Astrocyte of the hippocampus (primary cell): Measurements from ENCODE around the gene AHRR.
"Not testable (repeated sequence)": the region's sequence is repeated elsewhere in the genome, so short reads cannot be mapped to it uniquely, and the experiment has no call there.

Experiments
- DNase-seq: peaks from one replicate; pipeline ENCODE4 v3.0.0; 2011; ENCODE audit warnings: low read depth, low spot score

The AHRR gene

DNA sequence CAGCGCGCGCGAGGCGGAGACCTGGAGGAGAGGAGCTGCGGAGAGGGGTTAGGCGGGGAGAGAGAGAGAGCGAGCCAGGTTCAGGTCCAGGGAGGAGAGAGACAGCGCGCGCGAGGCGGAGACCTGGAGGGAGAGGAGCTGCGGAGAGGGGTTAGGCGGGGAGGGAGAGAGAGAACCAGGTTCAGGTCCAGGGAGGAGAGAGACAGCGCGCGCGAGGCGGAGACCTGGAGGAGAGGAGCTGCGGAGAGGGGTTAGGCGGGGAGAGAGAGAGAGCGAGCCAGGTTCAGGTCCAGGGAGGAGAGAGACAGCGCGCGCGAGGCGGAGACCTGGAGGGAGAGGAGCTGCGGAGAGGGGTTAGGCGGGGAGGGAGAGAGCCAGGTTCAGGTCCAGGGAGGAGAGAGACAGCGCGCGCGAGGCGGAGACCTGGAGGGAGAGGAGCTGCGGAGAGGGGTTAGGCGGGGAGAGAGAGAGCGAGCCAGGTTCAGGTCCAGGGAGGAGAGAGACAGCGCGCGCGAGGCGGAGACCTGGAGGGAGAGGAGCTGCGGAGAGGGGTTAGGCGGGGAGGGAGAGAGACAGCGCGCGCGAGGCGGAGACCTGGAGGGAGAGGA, 152.8 kb downstream of the AHRR start:
- DNase-seq, result peak; percentile 41

DNA sequence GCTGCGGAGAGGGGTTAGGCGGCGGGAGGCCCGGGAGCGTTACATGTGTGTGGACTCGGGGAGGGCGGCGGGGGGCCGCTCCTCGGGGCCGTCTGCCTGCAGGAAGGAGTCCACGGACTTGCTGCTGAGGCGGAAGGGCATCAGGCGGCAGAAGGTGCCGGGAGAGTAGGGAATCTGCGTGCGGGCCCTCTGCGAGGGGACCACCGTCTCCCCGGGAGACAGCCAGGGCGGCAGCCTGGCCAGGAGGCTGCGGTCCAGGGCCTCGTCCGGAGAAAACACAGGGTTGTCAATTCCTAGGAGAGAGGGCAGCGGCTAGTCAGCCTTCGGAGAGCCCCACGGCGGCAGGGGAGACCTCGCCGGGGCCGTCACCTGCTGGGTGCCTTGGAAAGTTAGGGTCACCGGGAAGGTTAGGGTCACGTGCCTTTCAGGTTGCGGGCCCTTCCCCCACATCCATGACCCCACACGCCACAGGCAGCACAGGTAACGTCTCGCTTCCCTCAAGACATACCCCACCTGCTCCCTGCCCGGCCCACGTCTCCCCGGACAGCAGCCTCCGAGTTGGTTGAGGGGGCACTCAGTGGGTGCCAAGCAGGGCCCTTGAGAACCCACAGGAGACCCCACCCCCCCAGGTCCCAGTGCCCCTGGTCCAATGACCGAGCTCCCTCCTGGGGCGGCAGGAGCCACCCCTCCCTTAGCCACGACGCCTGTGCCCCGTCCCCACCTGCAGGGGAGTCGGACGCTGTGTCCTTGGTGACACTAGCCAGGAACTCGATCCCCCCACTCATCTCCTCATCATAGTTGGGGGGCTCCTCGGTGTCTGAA, 153.5 kb downstream of the AHRR start:
- peak; percentile 42 for DNase-seq

DNA sequence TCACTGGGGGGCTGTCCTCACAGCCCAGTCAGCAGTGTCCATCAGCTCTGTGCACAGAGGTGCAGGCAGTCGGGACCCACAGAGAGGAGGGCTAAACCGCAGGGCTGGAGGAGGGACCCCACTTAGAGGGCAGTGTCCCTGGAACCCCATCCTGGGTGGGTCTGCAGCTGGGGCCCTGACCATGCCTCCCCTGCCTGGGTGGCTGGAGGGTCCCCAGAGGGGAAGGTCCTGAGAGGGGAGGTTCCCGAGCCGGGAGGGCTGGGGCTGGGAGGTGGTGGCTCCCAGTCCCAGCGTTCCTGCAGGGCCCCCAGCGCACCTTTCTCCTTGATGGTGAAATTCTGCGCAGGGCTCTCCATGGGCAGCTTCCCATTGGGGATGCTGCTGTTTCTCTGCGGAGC, 154.2 kb downstream of the AHRR start:
- no peak for DNase-seq

DNA sequence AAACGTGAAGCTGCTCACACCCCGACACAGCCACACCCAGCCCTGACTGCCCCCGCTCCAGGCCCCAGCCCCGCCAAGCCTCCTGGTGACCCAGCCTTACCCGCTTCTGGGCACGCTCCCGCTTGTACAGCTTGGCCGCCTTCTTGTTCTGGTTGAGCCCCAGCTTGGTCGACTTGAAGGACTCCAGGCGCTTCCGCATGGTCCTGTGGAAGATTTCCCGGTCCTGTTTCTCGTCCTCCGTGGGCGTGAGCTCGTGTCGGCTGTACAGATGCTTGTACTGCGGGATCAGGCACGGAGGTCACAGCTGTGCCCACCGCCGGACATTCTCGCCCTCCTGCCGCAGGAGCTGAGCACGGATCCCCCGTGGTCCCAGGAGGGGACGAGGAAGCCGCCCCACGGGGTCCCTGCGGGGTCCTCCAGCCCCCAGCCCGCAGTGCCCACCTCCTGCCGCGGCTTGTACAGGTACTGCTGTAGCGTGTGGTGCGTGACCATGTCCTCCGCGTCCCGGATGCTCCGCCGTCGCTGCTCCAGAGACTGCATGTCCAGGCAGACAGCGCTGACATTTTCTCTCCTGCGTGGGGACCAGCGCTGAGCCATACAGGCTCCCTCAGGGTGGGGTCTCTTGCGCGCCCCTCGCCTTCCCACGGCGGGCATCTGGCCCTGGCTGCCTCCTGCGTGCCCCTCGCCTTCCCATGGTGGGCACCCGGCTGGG, 154.7 kb downstream of the AHRR start:
- no peak for DNase-seq

DNA sequence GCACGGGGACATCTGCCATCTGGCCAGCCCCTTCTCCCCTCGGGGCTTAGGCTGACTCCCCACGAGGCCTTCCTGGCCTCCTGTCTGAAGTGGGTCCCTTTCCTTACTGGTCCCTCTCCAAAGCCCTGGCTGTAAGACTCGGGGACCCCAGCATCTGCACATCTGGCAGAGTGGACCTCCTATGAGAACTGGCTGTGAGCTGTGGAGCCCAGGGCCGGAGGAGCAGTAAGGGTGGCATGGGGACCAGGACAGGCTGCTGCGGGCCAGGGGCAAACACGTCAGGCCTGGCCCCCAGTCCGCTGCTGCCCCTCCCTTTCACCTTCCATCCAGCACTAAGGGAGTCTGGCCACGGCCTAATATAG, 155.3 kb downstream of the AHRR start:
- no peak for DNase-seq

DNA sequence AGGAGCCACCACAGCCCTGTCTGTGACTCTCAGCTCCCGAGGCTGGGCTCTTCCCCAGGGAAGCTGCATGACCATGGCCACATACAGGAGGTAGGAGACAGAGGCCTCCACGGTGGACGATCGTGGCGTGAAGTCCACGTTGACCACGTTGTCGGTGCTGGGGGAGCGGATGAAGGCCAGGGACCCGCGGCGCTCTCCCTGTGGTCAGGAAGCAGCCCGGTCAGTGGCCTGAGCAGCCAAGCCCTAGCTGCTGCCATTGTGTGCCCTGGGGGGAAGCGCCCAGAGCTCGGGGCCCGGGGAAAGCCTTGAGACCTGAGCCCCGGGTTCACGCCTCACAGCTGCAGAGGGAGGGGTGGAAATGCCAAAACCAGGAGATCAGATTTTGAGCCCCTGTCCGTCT, 155.7 kb downstream of the AHRR start:
- no peak for DNase-seq

DNA sequence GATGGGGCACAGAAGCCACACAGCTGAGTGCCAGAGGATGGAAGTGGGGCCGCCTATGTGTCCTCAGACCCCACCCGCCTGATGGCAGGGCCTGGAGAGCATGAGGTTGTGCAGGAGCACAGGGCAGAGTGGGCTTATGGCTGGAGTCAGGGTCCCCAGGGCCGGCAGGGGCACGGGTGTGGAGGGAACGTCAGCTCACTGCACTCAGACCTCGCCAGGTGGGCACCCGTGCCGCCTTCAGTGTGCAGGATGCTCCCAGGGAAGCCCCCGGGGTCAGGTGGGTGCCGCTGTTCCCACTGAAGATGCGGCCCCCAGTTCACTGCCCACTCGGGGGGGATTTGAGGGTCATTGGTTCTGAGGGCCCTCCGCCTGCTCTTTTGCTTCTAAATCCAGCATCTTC, 156.4 kb downstream of the AHRR start:
- no peak for DNase-seq

DNA sequence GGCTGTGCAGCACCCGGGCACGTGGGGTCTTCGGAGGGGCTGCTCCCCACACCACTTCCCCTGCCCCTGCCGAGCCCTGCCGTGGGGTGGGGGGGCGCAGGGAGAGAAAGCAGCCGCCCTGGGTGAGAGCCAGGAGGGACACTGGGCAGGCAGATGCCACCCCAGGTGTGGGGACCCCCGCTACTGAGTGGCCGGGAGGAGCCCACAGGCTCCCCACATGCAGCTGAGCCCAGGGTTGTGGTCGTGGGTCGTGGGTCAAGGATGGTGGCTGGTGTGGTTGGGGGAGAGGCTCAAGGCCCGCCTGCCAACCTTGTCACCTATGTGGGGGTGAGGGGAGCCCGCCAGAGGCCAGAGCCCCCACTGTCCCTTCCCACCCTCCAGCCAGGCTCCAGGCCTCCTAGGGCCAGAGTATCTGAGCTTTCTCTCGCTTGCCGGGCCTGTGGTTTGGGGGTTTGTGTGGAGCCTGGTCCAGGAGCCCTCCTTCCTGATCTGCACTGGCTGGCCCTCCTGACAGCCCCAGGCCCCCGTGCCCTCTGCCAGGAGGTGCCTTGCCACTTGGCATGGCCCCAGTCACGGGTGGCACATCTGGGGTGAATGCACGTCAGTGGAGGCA, 157.0 kb downstream of the AHRR start:
- DNase-seq, result no peak

DNA sequence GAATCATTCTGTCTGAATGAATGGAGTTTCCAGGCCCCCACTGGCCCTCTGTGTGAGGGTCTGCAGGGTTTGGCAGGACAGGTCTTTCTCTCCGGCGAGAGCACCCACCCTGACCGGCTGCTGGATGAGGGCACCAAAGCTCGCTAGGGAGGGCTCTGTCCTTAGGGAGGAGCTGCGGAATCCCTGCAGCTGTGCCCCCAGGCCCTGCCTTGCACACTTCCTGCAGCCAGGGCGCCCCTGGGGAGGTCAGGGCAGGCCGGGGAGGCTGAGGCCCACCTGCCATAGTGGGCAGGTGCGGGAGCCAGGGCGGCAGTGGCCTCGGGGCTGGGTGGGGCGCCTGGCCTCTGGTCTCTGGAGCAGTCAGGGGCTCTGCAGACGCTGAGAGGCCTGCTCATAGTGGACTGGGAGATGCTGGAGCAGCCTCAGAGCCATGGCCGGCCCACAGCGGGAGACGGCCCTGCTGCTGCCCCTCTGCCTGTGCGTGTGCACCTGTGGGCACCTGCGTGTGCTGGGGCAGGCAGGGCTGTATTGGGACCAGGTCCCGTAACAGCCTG, 157.5 kb downstream of the AHRR start:
- DNase-seq, result no peak

DNA sequence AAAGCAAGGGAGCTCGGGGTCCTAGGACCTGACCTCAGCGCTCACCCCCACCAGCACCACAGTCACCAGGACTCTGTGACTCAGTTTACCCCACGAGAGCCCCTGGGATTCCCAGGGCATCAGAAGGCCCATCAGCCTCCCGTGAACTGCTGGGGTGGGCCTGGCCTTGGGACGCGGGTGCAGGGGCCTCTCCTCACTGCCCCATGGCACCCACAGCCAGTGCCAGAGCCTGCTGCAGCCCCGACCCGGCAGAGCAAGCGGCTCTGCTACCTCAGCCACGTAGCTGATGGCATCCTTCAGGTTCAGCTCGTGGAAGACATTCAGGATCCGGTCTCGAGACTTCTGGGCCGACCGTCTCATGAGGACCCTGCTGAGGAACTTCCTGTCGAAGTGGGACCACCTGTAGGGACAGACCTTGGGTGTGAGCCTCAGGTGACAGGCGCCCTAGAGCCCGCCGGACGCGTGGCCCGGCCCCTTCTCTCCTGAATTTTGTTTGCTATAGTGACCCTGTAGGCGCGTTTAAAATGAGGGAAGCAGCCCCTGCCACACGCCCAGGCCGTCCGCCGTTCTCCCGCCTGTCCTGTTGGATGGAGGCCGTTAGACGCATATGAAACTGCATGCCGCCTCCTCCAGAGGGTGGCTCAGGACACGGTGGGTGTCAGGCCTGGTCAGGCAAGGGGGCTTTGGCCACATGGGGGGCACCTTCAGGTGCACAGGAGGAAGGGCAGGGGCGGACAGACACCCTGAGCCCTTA, 158.2 kb downstream of the AHRR start:
- no peak for DNase-seq

DNA sequence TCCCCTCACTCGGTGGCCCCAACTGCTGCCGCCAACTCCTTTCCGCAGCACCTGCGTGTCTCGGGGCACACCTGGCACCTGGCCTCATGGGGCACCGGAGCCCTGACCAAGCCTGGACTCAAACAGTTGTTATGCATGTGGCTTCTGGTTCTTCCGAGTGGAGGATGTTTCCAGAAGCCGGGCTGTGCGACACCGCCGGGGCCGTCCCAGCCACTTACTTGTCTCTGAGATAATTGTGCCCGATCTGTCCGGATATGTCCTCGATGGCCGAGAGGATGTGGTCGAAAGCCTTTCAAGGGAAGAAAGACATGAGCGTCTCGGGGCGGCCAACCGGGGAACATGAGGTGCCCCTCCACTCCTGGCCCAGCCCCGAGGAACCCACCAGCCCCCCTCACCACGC, 159.8 kb downstream of the AHRR start:
- no peak for DNase-seq

DNA sequence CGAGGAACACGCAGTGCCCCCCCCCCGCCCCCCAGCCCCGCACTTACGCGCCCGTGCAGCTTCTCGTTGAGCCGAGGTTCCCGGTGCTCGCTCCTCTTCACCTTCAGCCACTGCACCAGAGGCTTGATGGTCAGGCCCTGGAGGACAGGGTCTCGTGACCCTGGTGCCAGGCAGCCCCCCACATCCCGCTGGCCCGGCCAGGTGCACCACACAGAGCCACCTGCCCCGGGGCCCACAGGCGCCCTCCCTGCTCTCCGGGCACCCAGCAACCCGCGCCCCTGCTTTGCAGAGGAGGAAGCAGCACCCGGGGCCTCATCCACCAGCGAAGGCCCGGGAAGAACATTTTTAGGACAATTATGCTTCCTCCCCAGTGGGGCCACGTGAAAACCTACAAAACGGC, 160.5 kb downstream of the AHRR start:
- DNase-seq, result no peak

DNA sequence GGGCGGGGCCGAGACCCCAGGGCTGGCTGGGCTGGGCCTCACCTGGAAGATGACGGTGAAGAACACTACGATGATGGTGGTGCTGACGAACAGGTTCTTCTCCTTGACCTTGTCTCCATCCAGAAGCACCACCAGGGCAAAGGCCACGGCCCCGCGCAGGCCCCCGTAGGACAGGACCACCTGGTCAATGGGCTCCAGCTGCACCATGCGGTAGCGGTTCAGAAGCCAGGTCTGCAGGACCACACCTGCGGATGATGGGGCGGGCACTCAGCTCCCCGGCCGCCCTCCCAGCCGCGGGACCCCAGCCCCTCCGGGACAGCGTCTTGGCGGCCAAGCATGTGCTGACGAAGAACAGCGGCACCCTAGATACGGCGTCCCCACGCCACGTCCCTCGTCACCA, 161.0 kb downstream of the AHRR start:
- DNase-seq, result no peak

DNA sequence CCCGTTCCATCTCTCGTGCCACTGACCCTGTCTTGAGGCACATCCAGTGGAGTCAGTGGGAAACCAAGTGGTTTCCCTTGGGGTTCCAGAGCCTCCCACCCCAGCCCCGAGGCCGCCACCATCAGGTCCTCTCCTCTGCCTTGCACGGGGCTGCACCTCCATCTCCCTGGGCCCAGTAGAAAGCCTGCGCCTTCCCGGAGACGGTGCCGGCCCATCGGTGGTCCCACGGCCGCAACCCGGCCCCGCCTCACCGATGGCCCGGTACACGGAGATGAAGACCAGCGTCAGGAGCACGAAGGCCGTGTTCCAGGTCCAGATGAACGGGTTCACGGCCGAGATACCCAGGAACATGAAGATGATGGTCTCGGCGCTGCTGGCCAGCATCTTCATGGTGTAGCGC, 161.5 kb downstream of the AHRR start:
- DNase-seq, result no peak

DNA sequence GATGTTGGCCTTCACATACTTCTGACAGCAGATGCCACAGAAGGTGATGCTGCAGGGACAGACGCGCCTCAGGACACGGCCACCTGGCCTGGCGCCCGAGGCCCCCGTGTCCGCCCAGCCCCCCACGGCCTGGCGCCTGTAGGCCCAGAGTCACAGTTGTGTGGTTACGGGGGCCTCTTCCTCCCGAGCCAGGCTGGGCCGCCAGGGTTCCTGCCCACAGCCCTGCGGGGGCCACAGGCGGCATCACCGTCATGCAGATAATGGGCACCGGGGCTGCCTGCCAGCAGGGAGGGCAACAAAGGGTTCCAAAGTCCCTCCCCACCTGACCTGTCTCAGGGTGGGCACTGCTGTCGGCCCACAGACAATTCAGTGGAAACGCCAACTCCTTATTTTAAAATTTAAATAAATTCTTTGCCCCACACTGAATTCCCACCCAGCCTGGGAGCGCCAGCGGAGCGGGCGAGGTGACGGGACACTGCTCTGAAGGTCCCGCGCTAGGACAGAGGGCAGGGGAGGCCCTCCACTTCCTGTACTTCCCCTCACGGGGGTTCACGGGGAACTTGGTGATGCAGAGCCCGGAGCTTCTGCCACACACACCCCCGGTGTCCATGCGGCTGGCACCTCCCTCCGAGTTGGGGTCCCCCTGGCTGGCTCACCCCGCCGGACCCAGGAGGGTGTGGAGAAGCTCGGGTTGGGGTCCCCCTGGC, 162.1 kb downstream of the AHRR start:
- DNase-seq, result no peak

DNA sequence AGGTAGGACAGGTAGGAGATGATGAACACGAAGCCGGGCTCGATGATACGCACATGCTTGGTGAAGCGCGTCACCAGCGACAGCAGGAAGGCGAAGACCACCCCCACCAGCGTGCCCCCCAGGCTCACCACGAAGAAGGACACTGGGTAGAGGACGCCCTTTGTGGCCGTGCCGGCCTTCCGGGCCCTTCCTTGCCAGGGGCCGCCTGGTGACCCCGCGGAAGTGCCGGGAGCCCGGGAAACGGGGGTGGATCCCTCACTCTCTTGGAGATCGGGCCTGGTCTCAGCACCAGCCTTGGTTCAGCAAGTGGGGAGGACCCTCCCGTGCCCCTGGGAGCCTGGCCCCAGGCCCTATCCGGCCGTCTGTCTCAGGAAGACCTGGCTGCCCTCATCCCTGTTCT, 163.0 kb downstream of the AHRR start:
- DNase-seq, result no peak

DNA sequence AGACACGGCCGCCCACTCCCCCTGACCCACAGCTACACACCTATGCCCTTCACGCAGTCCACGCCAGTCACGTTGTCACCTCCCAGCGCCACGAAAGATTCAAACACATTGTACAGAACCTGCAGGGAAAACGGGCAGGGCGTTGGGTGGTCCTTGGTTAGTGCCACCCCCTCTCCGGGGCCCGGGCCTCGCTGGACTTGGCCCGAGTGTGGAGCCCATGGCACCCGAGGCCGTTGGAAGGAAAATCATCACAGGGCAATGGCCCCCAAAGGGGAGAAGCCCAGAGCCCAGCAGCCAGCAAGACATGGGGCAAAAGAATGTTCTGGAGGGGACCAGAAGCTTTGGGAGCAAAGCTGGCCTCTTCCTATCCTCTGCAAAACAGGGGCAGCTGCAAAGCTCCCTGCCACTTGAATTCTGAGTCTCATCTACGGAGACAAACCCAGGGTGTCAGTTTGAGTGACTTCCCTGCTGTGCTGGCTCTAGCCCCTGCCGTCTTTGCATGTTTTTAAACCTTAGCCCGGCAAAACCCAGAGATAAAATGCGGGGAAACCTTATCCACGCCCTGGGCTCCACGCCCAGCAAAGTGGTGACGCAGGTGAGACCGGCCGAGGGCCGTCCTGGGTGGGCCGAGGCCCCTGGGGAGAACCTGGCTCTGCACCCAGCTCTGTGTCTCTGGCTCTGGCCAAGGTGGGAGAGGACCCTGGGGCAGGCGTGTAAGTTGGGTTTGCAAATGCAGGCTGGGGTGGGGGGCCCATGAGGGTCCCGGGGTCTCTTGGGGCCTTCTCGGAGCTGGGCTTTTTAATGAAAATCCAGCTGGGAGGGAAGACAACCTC, 163.8 kb downstream of the AHRR start:
- no peak for DNase-seq

DNA sequence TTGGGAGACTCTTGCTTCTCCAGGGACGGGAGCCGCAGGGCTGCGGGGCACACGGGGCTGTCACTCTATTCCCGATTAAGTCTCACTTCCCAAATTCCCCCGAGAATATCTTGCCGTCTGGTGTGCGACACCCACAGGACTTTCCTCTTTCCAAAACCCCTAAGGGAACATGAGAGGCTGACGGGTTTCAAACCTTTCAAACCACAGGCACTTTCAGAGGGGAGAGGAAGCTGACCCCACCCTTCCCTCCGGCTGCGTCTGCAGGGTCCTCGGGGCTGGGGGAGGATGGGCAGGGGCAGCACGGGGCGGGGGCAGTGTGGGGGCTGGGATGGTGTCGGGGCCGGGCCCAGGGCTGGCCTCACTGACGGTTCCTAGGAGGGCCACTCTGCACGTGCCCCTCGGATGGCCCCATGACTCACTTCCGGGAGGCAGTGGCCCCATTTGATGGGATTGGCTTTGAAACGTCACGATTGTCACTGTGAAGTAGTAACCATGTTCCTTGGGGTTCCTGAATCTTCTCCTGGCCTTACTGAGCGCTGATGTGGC, 164.5 kb downstream of the AHRR start:
- no peak for DNase-seq

DNA sequence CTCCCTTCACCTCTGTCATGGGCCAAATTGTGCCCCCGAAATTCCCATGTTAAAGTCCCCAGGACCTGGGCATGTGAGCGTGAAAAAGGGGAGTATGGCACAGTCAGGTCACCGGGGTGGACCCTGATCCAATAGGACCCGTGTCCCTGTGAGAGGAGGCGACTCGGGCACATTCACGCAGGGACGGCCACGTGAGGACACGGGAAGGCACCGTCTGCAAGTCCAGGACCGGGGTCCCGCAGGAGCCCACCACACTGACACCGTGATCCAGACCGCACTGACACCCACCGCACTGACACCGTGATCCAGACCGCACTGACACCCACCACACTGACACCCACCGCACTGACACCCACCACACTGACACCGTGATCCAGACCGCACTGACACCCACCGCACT, 165.1 kb downstream of the AHRR start:
- DNase-seq, result not testable (repeated sequence)
